ENCODE data around the gene GZF1. TPM values are rescaled to one million over a fixed set of nuclear protein-coding genes. Genes with fewer than 3 reads are reported as not detected.
A peak's percentile ranks its signal among the peaks of the same experiment; 100 is the strongest.
"Not testable (repeated sequence)": the region's sequence is repeated elsewhere in the genome, so short reads cannot be mapped to it uniquely, and the experiment has no call there.

GZF1 gene
- total and polyA plus RNA-seq, 9 donors = 7.1 to 13.9 (median 10.8) TPM

- Histone ChIP-seq H3K4me3 (ENCODE audit: low read length) (no peak overlapping the region), H3K27ac (ENCODE audit: low read length) (no peak overlapping the region), H3K36me3 (ENCODE audit: control insufficient read depth, insufficient read depth, low read length) (no peaks in the 10 kb centered on the region), H3K9me3 (replicated peaks; ENCODE audit: control insufficient read depth, low read depth, low read length) (no peaks in the 10 kb centered on the region), H3K27me3 (ENCODE audit: control insufficient read depth, insufficient read depth, low read length) (no peaks in the 10 kb centered on the region), H3K4me1 (ENCODE audit: control insufficient read depth, insufficient read depth, low read length) (no peaks in the 10 kb centered on the region)
- no peak for DNase-seq
- no CpG with 5 or more reads among the region's 2 CpGs for WGBS (ENCODE audit: insufficient coverage)
Observed at GRCh38 chr20:23341073-23341472, 20.9 kb upstream of the GZF1 start.

GRCh38 chr20:23343590-23343989 lies 18.4 kb upstream of the GZF1 start:
- no peak overlapping the region for H3K4me3 ChIP-seq (ENCODE audit: low read length)
- no peaks in the 10 kb centered on the region for H3K36me3 ChIP-seq (ENCODE audit: control insufficient read depth, insufficient read depth, low read length)
- H3K27ac ChIP-seq (ENCODE audit: low read length) = no peak overlapping the region
- no peaks in the 10 kb centered on the region for H3K27me3 ChIP-seq (ENCODE audit: control insufficient read depth, insufficient read depth, low read length)
- H3K4me1 ChIP-seq (ENCODE audit: control insufficient read depth, insufficient read depth, low read length) = no peaks in the 10 kb centered on the region
- no peak for DNase-seq
- no peaks in the 10 kb centered on the region for H3K9me3 ChIP-seq (replicated peaks; ENCODE audit: control insufficient read depth, low read depth, low read length)
- WGBS (ENCODE audit: insufficient coverage) = no CpG with 5 or more reads among the region's 1 CpG

GRCh38 chr20:23344336-23344735 lies 17.6 kb upstream of the GZF1 start:
- H3K27ac ChIP-seq (ENCODE audit: low read length) = no peak overlapping the region
- DNase-seq = no peak
- H3K4me1 ChIP-seq (ENCODE audit: control insufficient read depth, insufficient read depth, low read length) = peaks cover 7% of the 10 kb centered on the region
- no peaks in the 10 kb centered on the region for H3K27me3 ChIP-seq (ENCODE audit: control insufficient read depth, insufficient read depth, low read length)
- no peak overlapping the region for H3K4me3 ChIP-seq (ENCODE audit: low read length)
- no peaks in the 10 kb centered on the region for H3K9me3 ChIP-seq (replicated peaks; ENCODE audit: control insufficient read depth, low read depth, low read length)
- WGBS (ENCODE audit: insufficient coverage) = 28% methylated on average over 2 of the region's 5 CpGs
- H3K36me3 ChIP-seq (ENCODE audit: control insufficient read depth, insufficient read depth, low read length) = no peaks in the 10 kb centered on the region

- Histone ChIP-seq H3K27ac (ENCODE audit: low read length) (no peak overlapping the region), H3K27me3 (ENCODE audit: control insufficient read depth, insufficient read depth, low read length) (no peaks in the 10 kb centered on the region), H3K4me3 (ENCODE audit: low read length) (no peak overlapping the region), H3K36me3 (ENCODE audit: control insufficient read depth, insufficient read depth, low read length) (no peaks in the 10 kb centered on the region), H3K4me1 (ENCODE audit: control insufficient read depth, insufficient read depth, low read length) (peaks cover 10% of the 10 kb centered on the region), H3K9me3 (replicated peaks; ENCODE audit: control insufficient read depth, low read depth, low read length) (no peaks in the 10 kb centered on the region)
- no peak for DNase-seq
- 95% methylated on average over 4 of the region's 4 CpGs for WGBS (ENCODE audit: insufficient coverage)
Observed at GRCh38 chr20:23346002-23346401, 16.0 kb upstream of the GZF1 start.

GRCh38 chr20:23347791-23348190 lies 14.2 kb upstream of the GZF1 start:
- WGBS (ENCODE audit: insufficient coverage) = 87% methylated on average over 6 of the region's 6 CpGs
- H3K4me3 ChIP-seq (ENCODE audit: low read length) = no peak overlapping the region
- H3K4me1 ChIP-seq (ENCODE audit: control insufficient read depth, insufficient read depth, low read length) = peaks cover 18% of the 10 kb centered on the region
- DNase-seq = no peak
- peaks cover 2% of the 10 kb centered on the region for H3K36me3 ChIP-seq (ENCODE audit: control insufficient read depth, insufficient read depth, low read length)
- H3K27me3 ChIP-seq (ENCODE audit: control insufficient read depth, insufficient read depth, low read length) = no peaks in the 10 kb centered on the region
- H3K9me3 ChIP-seq (replicated peaks; ENCODE audit: control insufficient read depth, low read depth, low read length) = no peaks in the 10 kb centered on the region
- no peak overlapping the region for H3K27ac ChIP-seq (ENCODE audit: low read length)

GRCh38 chr20:23348510-23348909 lies 13.5 kb upstream of the GZF1 start:
- H3K27ac ChIP-seq (ENCODE audit: low read length); H3K27me3 ChIP-seq (ENCODE audit: control insufficient read depth, insufficient read depth, low read length); H3K9me3 ChIP-seq (replicated peaks; ENCODE audit: control insufficient read depth, low read depth, low read length); DNase-seq; H3K36me3 ChIP-seq (ENCODE audit: control insufficient read depth, insufficient read depth, low read length); H3K4me3 ChIP-seq (ENCODE audit: low read length): not testable (repeated sequence)
- no CpG with 5 or more reads among the region's 6 CpGs for WGBS (ENCODE audit: insufficient coverage)
- H3K4me1 ChIP-seq (ENCODE audit: control insufficient read depth, insufficient read depth, low read length) = peaks cover 18% of the 10 kb centered on the region

GRCh38 chr20:23349338-23350195 lies 12.4 kb upstream of the GZF1 start:
- no peaks in the 10 kb centered on the region for H3K9me3 ChIP-seq (replicated peaks; ENCODE audit: control insufficient read depth, low read depth, low read length)
- DNase-seq = peak; percentile 96
- H3K4me3 ChIP-seq (ENCODE audit: low read length) = peak overlapping the region; percentile 81
- peak overlapping the region; percentile 100 for H3K27ac ChIP-seq (ENCODE audit: low read length)
- 3% methylated on average over 17 of the region's 23 CpGs for WGBS (ENCODE audit: insufficient coverage)
- H3K4me1 ChIP-seq (ENCODE audit: control insufficient read depth, insufficient read depth, low read length) = peaks cover 18% of the 10 kb centered on the region
- H3K27me3 ChIP-seq (ENCODE audit: control insufficient read depth, insufficient read depth, low read length) = no peaks in the 10 kb centered on the region
- peaks cover 11% of the 10 kb centered on the region for H3K36me3 ChIP-seq (ENCODE audit: control insufficient read depth, insufficient read depth, low read length)

GRCh38 chr20:23350196-23350903 lies 11.6 kb upstream of the GZF1 start, which contains the start of gene NXT1:
TSS of gene NXT1 (plus strand) at chr20:23350791. CDS start at chr20:23354042, 3,251 bp downstream.
- no peaks in the 10 kb centered on the region for H3K9me3 ChIP-seq (replicated peaks; ENCODE audit: control insufficient read depth, low read depth, low read length)
- peaks cover 18% of the 10 kb centered on the region for H3K4me1 ChIP-seq (ENCODE audit: control insufficient read depth, insufficient read depth, low read length)
- peak within 1 kb of the TSS; percentile 81 for H3K4me3 ChIP-seq (ENCODE audit: low read length)
- peaks cover 19% of the 10 kb centered on the region for H3K36me3 ChIP-seq (ENCODE audit: control insufficient read depth, insufficient read depth, low read length)
- H3K27me3 ChIP-seq (ENCODE audit: control insufficient read depth, insufficient read depth, low read length) = no peaks in the 10 kb centered on the region
- under 1% methylated on average over 53 of the region's 65 CpGs for WGBS (ENCODE audit: insufficient coverage)
- peak within 1 kb of the TSS; percentile 100 for H3K27ac ChIP-seq (ENCODE audit: low read length)
- peak; percentile 100 for DNase-seq

- no peaks in the 10 kb centered on the region for H3K27me3 ChIP-seq (ENCODE audit: control insufficient read depth, insufficient read depth, low read length)
- H3K27ac ChIP-seq (ENCODE audit: low read length) = peak overlapping the region; percentile 96
- WGBS (ENCODE audit: insufficient coverage) = under 1% methylated on average over 59 of the region's 64 CpGs
- peaks cover 18% of the 10 kb centered on the region for H3K4me1 ChIP-seq (ENCODE audit: control insufficient read depth, insufficient read depth, low read length)
- H3K9me3 ChIP-seq (replicated peaks; ENCODE audit: control insufficient read depth, low read depth, low read length) = no peaks in the 10 kb centered on the region
- peak; percentile 76 for DNase-seq
- H3K4me3 ChIP-seq (ENCODE audit: low read length) = peak overlapping the region; percentile 81
- peaks cover 27% of the 10 kb centered on the region for H3K36me3 ChIP-seq (ENCODE audit: control insufficient read depth, insufficient read depth, low read length)
Observed at GRCh38 chr20:23350904-23351838, 10.8 kb upstream of the GZF1 start.
